GM18499 (cell line): Measurements from ENCODE around the gene ADNP2.
A peak's percentile ranks its signal among the peaks of the same experiment; 100 is the strongest.

ENCODE experiments used
- ATAC-seq: cut with Tn5 transposase; IDR thresholded peaks from one replicate; pipeline ENCODE4 v1.9.1; 2021; ENCODE audit warnings: moderate number of reproducible peaks; ENCODE audit not compliant: insufficient read depth, unreplicated experiment

Gene ADNP2, protein sequence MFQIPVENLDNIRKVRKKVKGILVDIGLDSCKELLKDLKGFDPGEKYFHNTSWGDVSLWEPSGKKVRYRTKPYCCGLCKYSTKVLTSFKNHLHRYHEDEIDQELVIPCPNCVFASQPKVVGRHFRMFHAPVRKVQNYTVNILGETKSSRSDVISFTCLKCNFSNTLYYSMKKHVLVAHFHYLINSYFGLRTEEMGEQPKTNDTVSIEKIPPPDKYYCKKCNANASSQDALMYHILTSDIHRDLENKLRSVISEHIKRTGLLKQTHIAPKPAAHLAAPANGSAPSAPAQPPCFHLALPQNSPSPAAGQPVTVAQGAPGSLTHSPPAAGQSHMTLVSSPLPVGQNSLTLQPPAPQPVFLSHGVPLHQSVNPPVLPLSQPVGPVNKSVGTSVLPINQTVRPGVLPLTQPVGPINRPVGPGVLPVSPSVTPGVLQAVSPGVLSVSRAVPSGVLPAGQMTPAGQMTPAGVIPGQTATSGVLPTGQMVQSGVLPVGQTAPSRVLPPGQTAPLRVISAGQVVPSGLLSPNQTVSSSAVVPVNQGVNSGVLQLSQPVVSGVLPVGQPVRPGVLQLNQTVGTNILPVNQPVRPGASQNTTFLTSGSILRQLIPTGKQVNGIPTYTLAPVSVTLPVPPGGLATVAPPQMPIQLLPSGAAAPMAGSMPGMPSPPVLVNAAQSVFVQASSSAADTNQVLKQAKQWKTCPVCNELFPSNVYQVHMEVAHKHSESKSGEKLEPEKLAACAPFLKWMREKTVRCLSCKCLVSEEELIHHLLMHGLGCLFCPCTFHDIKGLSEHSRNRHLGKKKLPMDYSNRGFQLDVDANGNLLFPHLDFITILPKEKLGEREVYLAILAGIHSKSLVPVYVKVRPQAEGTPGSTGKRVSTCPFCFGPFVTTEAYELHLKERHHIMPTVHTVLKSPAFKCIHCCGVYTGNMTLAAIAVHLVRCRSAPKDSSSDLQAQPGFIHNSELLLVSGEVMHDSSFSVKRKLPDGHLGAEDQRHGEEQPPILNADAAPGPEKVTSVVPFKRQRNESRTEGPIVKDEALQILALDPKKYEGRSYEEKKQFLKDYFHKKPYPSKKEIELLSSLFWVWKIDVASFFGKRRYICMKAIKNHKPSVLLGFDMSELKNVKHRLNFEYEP

DNA sequence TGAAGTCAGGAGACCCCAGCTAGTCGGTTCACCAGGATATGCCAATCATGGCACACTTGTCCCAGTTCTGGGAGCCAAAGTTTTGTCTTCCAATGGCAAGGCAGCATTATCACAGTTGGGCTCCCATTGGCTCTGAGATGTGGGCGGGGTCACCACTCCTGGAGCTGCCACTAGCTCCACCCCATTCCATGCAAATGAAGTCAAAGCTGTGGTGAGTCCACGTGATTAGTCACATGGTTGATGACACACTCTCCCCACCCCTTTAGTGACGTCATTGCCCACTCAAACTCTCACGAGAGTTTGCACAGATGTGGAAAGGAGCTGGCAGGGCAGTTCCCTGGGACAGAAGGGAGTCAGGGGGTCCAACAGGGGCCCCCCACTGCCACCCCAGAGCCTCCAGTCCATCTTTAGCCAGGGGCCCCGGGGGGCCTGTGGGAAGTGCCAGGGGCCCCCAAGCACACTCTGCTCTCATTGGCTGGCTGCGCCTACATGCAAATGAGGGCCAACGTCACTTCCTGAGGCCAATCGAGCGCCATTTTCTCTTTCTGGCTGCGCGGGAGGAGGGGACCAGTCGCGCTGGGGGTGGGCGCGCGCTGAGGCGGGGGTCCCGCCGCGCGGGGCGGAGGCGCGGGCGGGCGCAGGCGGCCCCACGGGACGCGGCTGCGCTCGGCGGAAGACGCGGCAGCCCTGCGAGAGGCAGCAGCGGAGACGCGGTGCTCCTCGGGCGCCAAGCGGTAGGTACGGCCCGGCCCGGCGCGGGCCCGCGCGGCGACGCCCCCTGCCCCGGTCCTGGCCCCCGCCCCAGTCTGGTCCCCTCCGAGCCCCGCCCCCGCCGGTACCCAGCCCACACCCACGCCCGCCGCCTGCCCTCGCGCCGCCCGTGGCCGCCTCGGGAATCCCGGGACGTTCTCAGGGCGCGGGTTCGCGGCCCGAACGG is at the start of gene ADNP2:
Gene ADNP2 (plus strand): TSS at position 524 of the 937 bp plus-strand sequence. CDS start 8,281 bp downstream, outside the sequence.
- ATAC-seq = peak; percentile 33

DNA sequence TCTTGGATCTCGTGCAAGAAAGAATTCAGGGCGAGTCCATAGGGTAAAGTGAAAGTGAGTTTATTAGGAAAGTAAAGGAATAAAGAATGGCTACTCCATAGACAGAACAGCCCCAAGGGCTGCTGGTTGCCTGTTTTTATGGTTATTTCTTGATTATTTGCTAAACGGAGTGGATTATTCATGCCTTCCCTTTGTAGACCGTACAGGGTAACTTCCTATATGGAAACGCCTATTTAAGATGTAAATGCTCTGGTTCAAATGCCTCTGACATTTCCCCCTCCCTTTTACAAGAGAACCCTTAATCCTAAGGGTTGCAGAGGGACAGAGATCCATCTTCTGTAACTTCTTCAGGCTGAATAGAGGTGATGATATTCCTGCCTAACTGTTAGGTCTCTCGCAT is 49.1 kb upstream of the ADNP2 start:
- ATAC-seq = no peak

DNA sequence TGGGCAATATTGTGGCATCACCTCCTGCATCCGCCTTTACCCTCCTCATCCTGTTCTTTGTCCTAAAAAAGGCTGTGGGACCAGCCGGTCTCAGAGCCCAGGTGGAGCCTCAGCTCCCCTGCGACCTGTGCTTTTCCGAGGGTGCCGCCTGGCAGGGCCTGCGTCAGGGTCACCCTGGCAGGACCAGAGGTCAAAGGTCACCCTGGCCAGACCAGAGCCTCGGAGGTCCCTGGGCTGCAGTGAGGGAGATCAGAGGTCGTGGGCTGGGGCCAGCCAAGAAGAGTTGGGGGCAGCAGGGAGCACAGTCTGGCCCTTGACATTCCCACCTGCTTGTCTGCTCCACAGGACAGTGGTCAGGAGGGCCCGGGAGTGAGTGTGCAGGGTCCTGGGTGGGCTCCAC is 43.4 kb upstream of the ADNP2 start:
- ATAC-seq = no peak

DNA sequence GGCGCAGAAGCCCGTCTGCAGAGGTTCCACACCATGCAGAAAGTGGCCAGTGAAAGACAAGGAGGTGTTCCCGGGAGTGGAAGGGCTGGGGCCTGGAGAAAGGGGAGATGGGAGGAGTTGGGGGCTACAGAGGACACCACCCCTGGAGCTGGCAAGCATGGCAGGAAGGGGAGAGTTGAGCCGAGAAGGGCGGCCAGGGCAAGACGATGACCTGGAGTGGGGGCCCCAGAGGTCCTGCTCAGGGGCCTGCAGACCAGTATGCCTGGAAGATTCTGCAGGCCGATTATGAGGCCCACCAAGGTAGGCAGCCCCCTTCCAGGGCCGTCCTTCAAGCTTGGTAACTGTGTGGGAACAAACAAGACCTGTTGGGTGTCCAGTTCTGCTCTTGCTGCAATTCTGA is 41.7 kb upstream of the ADNP2 start:
- no peak for ATAC-seq

DNA sequence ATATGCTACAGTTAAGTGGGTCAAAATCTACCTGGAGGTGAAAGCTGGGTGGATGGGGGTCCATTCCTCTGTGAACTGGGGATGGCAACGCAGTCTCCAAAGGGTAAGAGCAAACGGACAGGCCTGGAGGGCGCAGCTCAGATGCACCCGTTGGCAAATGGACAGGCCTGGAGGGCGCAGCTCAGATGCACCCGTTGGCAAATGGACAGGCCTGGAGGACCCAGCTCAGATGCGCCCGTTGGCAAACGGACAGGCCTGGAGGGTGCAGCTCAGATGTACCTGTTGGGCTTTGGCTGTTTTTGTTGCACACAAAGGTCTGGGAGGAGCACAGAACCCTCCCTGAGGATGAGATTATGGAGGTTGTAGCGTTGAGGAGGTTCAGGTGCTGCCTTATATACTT is 41.2 kb upstream of the ADNP2 start:
- ATAC-seq = no peak

DNA sequence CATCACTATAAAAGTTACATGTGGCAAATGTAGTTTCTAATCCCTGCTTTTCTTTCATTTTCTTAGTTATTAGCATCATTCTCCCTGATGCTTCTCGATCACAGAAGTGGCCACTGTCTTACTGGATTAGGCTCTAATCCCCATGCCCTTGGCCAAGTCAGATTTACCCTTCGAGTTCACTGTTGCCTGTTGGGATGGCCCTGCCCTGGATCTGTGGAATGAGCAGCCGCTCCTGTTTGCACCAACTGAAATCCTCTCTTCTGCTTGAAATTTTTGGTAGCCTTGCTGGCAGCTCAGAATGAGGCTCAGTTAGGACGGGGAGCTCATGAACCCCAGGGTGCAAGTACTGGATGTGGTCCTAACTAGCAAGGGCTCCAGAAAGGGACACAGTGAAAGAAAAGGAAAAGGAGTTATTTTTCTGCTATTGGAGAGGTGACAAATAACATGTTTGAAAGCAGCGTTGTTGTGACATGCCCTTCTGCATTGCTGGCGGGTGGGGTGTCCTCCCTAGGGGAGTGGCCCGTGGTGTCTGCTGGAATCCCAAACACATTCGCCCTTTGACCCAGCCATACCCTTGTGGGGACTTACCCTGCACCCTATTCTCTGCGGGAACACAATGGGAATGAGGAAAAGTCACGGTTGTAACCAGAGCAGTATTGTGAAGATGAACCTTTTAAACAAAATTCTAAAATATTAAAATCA is 40.3 kb upstream of the ADNP2 start:
- no peak for ATAC-seq

DNA sequence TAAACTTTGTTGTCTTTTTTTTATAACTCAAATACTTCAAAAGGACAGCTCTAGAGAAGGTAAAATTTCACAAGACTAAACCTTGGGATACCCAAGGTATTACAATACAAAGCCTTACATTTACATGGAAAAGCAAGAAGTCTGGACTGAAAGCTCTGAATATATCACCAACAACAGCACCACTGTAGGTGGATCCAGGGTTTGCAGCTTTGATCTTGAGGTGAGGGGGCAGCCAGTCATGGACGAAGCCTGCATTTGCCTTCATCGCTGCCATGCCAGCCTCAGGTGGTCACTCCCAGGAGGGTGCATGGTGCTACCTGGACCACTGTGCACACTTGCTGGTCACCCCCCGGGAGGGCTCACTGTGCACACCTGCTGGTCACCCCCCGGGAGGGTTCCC is 38.2 kb upstream of the ADNP2 start:
- ATAC-seq = no peak

DNA sequence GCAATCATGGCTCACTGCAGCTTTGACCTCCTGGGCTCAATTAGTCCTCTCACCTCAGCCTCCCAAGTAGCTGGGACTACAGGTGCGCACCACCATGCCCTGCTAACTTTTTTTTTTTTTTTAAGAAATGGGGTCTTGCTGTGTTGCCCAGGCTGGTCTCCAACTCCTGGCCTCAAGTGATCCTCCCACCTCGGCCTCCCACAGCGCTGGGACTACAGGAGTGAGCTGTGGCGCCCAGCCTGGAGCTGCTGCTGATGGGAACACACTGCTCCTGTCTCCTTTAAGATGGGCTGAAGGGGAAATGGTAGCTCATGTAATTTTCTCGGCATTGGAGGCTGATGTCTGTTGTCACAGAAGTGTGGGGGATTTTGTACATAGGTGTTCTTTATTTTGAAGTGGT is 34.9 kb upstream of the ADNP2 start:
- no peak for ATAC-seq

DNA sequence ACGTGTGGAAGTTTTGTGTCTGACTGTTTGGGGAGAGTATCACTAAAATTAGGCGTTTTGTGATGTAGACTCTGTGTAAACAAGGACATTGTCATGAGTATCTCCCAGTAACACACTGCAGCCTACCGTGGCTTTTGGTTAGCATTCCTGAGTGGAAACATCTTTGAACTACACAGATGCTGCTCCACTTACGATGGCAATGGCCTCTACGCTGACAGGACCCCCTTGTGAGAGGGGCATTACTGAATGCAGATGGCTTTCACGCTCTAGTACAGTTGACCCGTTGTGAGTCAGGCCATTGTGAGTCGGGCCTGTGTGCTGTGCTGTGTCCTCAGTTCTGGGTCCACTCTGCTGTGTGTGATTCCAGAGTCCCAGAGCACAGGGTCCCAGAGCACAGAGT is 34.4 kb upstream of the ADNP2 start:
- ATAC-seq = no peak

DNA sequence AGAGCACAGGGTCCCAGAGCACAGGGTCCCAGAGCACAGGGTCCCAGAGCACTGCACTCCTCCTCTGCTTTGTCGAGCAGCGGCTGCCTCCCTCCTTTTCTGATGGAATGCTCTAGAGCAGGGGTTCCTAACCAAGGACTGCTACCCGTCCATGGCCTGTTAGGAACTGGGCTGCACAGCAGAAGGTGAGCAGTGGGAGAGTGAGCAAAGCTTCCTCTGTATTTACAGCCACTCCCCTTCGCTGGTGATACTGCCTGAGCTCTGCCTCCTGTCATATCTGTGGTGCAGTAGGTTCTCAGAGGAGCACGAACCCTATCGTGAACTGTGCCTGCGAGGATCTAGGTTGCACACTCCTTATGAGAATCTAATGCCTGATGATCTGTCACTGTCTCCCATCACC is 33.1 kb upstream of the ADNP2 start:
- ATAC-seq = no peak

DNA sequence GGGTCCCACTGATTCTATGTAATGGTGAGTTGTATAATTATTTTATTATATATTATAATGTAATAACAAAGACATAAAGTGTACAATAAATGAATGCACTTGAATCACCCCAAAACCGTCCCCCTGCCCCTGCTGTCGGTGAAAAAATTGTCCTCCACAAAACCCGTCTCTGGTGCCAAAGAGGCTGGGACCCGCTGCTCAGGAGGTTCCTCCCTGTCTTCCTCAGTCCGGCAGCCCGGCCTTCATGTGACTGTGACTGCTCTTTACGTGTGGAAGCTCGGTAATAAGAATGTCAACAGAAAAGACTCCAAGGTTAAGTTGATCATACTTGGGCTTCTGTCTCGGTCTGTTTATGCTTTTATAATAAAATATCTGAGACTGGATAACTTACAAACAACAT is 32.7 kb upstream of the ADNP2 start:
- no peak for ATAC-seq

DNA sequence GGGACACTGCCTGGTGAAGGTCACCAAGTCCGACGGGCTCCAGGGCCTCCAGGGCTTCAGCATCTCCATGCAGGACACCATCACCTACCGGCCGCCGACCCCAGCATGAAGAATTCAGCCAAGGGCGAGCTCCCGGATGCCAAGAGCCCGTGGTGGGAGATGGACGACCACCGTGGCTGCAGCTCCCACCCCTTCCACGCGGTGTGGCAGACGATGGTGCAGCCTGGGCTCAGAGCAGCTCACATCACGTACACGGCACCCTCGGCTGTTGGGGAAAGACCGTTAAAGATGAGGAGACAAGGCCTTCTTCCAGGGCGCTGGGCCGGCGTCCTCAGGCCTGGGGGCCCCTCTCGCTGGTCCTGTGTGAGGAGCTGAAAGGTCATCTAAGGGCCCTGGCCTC is 31.2 kb upstream of the ADNP2 start:
- no peak for ATAC-seq

DNA sequence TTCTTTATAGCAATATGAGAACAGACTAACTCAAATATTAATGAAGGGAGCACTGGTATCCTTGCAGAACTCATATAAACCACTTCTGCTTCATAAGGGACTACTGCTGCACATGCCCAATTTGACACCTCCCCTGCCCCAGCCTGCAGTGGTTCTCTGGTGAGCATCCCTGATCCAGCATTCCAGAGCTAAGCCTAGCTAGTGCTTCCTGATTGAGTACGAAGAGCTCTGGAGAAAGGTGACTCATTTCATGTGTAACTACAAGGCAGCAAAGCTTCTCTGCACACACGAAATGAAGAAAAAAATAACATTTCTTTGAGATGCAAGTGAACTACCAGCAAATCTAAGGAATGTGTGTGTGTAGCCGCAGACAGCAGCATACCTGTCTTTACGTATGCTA is 22.8 kb upstream of the ADNP2 start:
- no peak for ATAC-seq

DNA sequence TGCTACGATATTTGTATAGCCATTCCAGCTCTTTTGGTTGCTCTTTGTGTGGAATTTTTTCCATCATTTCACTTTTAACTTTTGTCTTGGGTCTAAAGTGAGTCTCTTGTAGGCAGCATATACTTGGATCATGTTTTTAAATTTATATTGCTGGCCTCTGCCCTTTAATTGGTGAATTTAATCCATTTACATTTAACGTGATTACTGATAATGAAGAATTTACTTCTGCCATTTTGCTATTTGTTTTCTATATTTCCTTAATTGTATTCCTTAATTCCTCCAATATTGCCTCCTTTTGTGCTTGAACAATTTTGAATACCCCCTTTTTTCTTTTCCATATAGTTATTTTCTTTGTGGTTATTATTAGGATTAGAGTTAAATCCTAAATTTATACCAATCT is 21.0 kb upstream of the ADNP2 start:
- ATAC-seq = no peak

DNA sequence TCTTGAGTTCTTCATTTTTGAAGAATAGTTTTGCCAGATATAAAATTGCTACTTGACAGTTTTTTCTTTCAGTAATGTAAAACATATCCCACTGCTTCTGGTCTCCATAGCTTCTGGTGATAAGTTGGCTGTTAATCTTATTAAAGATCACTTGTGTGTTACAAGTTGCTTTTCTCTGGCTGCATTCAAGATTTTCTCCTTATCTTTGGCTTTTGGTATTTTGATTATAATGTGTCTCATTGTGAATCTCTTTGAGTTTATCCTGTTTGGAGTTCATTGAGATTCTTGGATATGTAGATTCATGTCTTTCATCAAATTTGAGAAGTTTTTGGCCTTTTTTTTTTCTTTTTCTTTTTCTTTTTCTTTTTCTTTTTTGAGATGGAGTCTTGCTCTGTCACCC is 20.2 kb upstream of the ADNP2 start:
- ATAC-seq = no peak

DNA sequence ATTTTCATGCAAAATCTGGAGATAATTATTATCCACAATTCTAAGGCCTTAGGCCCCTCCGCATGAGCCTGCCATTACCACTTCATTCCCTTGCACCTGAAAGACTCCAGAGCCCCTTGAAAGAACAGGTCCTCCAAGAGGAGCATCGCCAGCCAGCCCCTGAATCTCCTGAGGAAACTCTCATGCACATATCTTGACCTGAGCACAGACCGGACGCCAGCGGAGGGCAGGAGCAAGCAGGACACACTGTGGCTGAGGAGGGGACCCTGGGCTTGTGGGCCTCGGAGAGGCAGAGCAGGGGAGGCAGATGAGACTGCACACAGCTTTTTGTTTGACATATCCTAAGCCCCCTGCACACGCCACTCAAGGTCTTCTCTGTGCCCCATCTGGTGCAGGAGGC is 13.6 kb upstream of the ADNP2 start:
- no peak for ATAC-seq

DNA sequence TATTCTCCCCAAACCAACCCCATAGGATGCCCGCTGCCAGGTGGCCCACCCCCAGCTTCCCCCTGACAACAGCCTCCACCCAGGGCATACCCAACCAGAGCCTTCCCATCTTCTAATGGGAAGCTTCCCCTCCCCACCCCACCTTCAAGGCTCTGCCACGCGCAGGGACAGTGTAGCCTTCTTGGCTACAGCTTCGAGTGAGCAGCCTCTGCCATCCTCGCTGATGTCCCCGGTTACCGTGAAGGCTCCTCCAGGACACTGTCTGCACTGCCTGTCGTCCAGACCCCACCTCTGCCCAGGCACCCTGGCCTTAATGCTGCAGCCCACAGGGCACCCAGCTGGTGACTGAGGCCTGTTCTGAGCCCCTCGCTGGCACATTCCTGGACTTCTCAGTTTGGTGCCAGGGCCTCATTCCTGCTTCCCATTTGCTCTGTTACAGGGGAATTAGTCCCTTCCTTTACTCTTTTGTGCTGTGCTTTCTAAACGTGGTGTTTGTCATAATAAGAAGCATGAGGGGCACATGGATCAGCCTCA is 13.0 kb upstream of the ADNP2 start:
- ATAC-seq = no peak

DNA sequence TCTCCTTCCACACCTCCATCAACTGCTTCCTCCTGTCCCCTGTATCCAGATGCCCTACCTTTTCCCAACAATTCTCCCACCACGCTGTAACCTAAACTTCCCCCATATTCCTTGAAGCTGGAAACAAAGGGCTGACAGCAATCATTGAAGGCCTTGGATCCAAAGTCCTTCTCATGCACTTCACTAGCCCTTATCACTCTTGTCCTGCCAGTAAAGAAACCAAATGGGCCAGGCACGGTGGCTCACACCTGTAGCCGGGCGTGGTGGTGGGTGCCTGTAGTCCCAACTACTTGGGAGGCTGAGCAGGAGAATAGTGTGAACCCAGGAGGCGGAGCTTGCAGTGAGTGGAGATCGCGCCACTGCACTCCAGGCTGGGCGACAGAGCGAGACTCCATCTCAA is 11.9 kb upstream of the ADNP2 start:
- ATAC-seq = no peak

DNA sequence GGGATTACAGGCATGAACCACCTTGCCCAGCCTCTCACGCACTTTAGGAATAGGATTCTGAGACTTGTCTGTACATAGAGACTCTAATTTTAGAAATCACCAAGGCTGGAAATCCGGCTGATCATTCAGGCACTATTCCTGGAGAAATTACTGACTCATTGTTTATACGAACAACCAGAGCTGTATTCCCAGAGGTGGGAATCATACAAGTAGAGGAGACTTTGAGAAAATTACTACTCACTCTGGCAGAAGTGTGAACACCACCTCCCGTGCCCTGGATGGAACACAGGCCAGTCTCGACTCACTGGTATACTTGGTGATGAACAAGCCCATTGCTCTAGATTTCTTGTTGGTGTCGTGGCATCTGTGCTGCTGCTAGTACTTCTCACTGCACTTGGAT is 5.8 kb upstream of the ADNP2 start:
- ATAC-seq = no peak
